GM10248 (cell line): ENCODE results near the gene TAMM41.
"Not testable (repeated sequence)": the region's sequence is repeated elsewhere in the genome, so short reads cannot be mapped to it uniquely, and the experiment has no call there.

Experiments used
- CTCF ChIA-PET: fragments of 300-600 bp; sonication (Branson Sonifier 250); formaldehyde crosslinking; extraction: SDS; loops from one replicate; lab custom pipeline; 2021; ENCODE audit warnings: antibody characterized with exemption; lab: Yijun Ruan, JAX
- POLR2A ChIA-PET: fragments of 350-650 bp; sonication (Branson Sonifier 250); formaldehyde crosslinking; extraction: SDS; loops from one replicate; lab custom pipeline; 2020; ENCODE audit warnings: antibody characterized with exemption; lab: Yijun Ruan, JAX
- DNase-seq: peaks from one replicate; pipeline ENCODE4 v3.0.0; 2012; ENCODE audit errors: extremely low spot score
- CTCF ChIP-seq: IDR thresholded peaks from 2 replicates; pipeline ENCODE4 v1.5.1; 2012; ENCODE audit warnings: mild to moderate bottlenecking, low read depth; ENCODE audit errors: extremely low read depth, missing control alignments, control extremely low read depth

Gene TAMM41

GRCh38 chr3:11846281-11847266 lies at the start of gene TAMM41:
TAMM41 (minus strand) TSS chr3:11846885; CDS start chr3:11846636, 249 bp downstream.
- peak; percentile 93 for TF ChIP-seq CTCF
- ChIA-PET CTCF (interaction anchor here (0.9 to 1.8 kb wide), 10 partner anchors 9 to 191 kb away, joined by 3 to 14 read pairs (median 4); no protein-coding TSS in a partner anchor), POLR2A (interaction anchor here (0.6 kb wide), 1 partner anchor 10 kb away, joined by 3 read pairs; no protein-coding TSS in a partner anchor)
- DNase-seq, result peak; percentile 94

GRCh38 chr3:11878837-11879236 lies 32.2 kb upstream of the TAMM41 start:
- no peak for TF ChIP-seq CTCF
- ChIA-PET CTCF (no interaction called here), POLR2A (no interaction called here)
- DNase-seq, result no peak

- DNase-seq, CTCF ChIA-PET: not testable (repeated sequence)
These were observed 28.0 kb upstream of the TAMM41 start for GRCh38 chr3:11874707-11875106.

GRCh38 chr3:11863739-11864138 lies 17.1 kb upstream of the TAMM41 start:
- CTCF ChIA-PET, POLR2A ChIA-PET, DNase-seq: not testable (repeated sequence)

More at GRCh38 chr3:11874707-11875106, 28.0 kb upstream of the TAMM41 start:
- POLR2A ChIA-PET, result not testable (repeated sequence)

- CTCF ChIA-PET, DNase-seq, POLR2A ChIA-PET: not testable (repeated sequence)
These were observed 15.9 kb upstream of the TAMM41 start for GRCh38 chr3:11862584-11862983.

- CTCF ChIA-PET, DNase-seq, POLR2A ChIA-PET: not testable (repeated sequence)
These were observed 15.5 kb upstream of the TAMM41 start for GRCh38 chr3:11862145-11862544.

- POLR2A ChIA-PET, DNase-seq: not testable (repeated sequence)
- CTCF ChIA-PET, result interaction anchor here (1.5 kb wide), 1 partner anchor 9 kb away, joined by 7 read pairs; no protein-coding TSS in a partner anchor
These were observed 13.5 kb upstream of the TAMM41 start for GRCh38 chr3:11860213-11860612.

GRCh38 chr3:11853450-11853849 lies 6.8 kb upstream of the TAMM41 start:
- no peak for TF ChIP-seq CTCF
- no peak for DNase-seq
- POLR2A ChIA-PET, result no interaction called here
- CTCF ChIA-PET, result interaction anchor here (1.1 to 1.4 kb wide), 3 partner anchors 13 to 323 kb away, joined by 3 to 5 read pairs (median 3); no protein-coding TSS in a partner anchor

- POLR2A ChIA-PET, result no interaction called here
- no peak for TF ChIP-seq CTCF
- DNase-seq, result no peak
- CTCF ChIA-PET, result no interaction called here
These were observed 3.3 kb upstream of the TAMM41 start for GRCh38 chr3:11850003-11850402.
